ENCODE data around the gene CXorf58. TPM values are rescaled to one million over a fixed set of nuclear protein-coding genes. Genes with fewer than 3 reads are reported as not detected.
"Not testable (repeated sequence)": the region's sequence is repeated elsewhere in the genome, so short reads cannot be mapped to it uniquely, and the experiment has no call there.

CXorf58 gene
- total and polyA plus RNA-seq, 2 of the 8 experiments (the other 6 are each of a cell fraction or from before 2014, with no cell fraction given), result 0.05 TPM; not detected in 1

- H4K5ac ChIP-seq (ENCODE audit: insufficient read length, low read depth, low read length); H3K9me3 ChIP-seq (ENCODE audit: insufficient read depth in 2 of 2, low read depth in 1 of 2, low read length in 1 of 2); H3K14ac ChIP-seq (ENCODE audit: insufficient read length); H3K23ac ChIP-seq (ENCODE audit: insufficient read length); H3K4me1 ChIP-seq (replicated peaks in 1 of 4; ENCODE audit: control insufficient read depth in 3 of 4, insufficient read depth in 4 of 4, low read length in 3 of 4); H2BK20ac ChIP-seq (ENCODE audit: low read length); H3K36me3 ChIP-seq (ENCODE audit: control insufficient read depth in 2 of 4, insufficient read depth in 4 of 4, low read length in 3 of 4); H2BK15ac ChIP-seq (ENCODE audit: low read length); H3K18ac ChIP-seq (ENCODE audit: extremely low read depth, low read length); H3K4me3 ChIP-seq (ENCODE audit: extremely low read depth in 1 of 4, insufficient read depth in 2 of 4, low read depth in 3 of 4, low read length in 4 of 4); H2BK12ac ChIP-seq (ENCODE audit: low read depth, low read length); H3K4me2 ChIP-seq (ENCODE audit: insufficient read depth in 1 of 2, low read depth in 2 of 2, low read length in 2 of 2); H2BK120ac ChIP-seq (replicated peaks; ENCODE audit: low read depth, low read length); FAIRE-seq; H4K91ac ChIP-seq (replicated peaks; ENCODE audit: insufficient read length, low read length); H3K27me3 ChIP-seq (replicated peaks in 1 of 4; ENCODE audit: control insufficient read depth in 3 of 4, extremely low read depth in 1 of 4, insufficient read depth in 3 of 4, low read length in 3 of 4); H3K27ac ChIP-seq (ENCODE audit: low read depth, low read length); H3K23me2 ChIP-seq (ENCODE audit: low read depth, low read length); H2BK5ac ChIP-seq (ENCODE audit: low read depth, low read length); H3K9ac ChIP-seq (replicated peaks in 1 of 4; ENCODE audit: extremely low read depth in 1 of 4, low read depth in 3 of 4, low read length in 3 of 4); POLR2A ChIA-PET (ENCODE audit: partially characterized antibody); H4K20me1 ChIP-seq (replicated peaks in 1 of 2; ENCODE audit: control insufficient read depth in 1 of 2, insufficient read depth in 2 of 2, low read length in 2 of 2); DNase-seq (ENCODE audit: low read depth in 1 of 2, low spot score in 2 of 2); H3K79me1 ChIP-seq (ENCODE audit: low read depth, low read length); H3K4ac ChIP-seq (replicated peaks; ENCODE audit: insufficient read length, low read depth, low read length); H4K8ac ChIP-seq (ENCODE audit: extremely low read depth, insufficient read depth, low read length); H2AK5ac ChIP-seq (ENCODE audit: low read depth, low read length); H3K56ac ChIP-seq (replicated peaks; ENCODE audit: insufficient read length, low read depth, low read length); H2AFZ ChIP-seq (ENCODE audit: low read length): not testable (repeated sequence)
- H3K79me2 ChIP-seq (ENCODE audit: control insufficient read depth in 1 of 2, insufficient read depth in 2 of 2, low read length in 2 of 2), result peaks cover 0 to 13% of the 10 kb centered on the region in 2 experiments; a peak in 2 of 4 replicates
- CTCF ChIA-PET (ENCODE audit: partially characterized antibody), result interaction anchor here (0.6 kb wide), 1 partner anchor 140 kb away, joined by 3 read pairs; no protein-coding TSS in a partner anchor
- 100% methylated on average over 3 of the region's 6 CpGs; no CpG with 5 or more reads in 1 of the 2 experiments for WGBS, 2 experiments (ENCODE audit: extremely low coverage in 1 of 2, insufficient coverage in 1 of 2, insufficient read length in 1 of 2, insufficient replicate concordance in 2 of 2, low coverage in 1 of 2, low lambda C conversion rate in 2 of 2, missing lambda C conversion rate in 1 of 2)
Observed at GRCh38 chrX:23894993-23895392, 12.8 kb upstream of the CXorf58 start.

- H3K23ac ChIP-seq (ENCODE audit: insufficient read length); H3K79me1 ChIP-seq (ENCODE audit: low read depth, low read length); H3K23me2 ChIP-seq (ENCODE audit: low read depth, low read length); H2AFZ ChIP-seq (ENCODE audit: low read length); H2BK12ac ChIP-seq (ENCODE audit: low read depth, low read length); H4K20me1 ChIP-seq (replicated peaks in 1 of 2; ENCODE audit: control insufficient read depth in 1 of 2, insufficient read depth in 2 of 2, low read length in 2 of 2); H3K4me2 ChIP-seq (ENCODE audit: insufficient read depth in 1 of 2, low read depth in 2 of 2, low read length in 2 of 2); H3K36me3 ChIP-seq (ENCODE audit: control insufficient read depth in 2 of 4, insufficient read depth in 4 of 4, low read length in 3 of 4); CTCF ChIA-PET (ENCODE audit: partially characterized antibody); H2BK15ac ChIP-seq (ENCODE audit: low read length); H2BK5ac ChIP-seq (ENCODE audit: low read depth, low read length); FAIRE-seq; H3K27me3 ChIP-seq (replicated peaks in 1 of 4; ENCODE audit: control insufficient read depth in 3 of 4, extremely low read depth in 1 of 4, insufficient read depth in 3 of 4, low read length in 3 of 4); H3K9me3 ChIP-seq (ENCODE audit: insufficient read depth in 2 of 2, low read depth in 1 of 2, low read length in 1 of 2); H3K18ac ChIP-seq (ENCODE audit: extremely low read depth, low read length); H3K9ac ChIP-seq (replicated peaks in 1 of 4; ENCODE audit: extremely low read depth in 1 of 4, low read depth in 3 of 4, low read length in 3 of 4); H3K4me3 ChIP-seq (ENCODE audit: extremely low read depth in 1 of 4, insufficient read depth in 2 of 4, low read depth in 3 of 4, low read length in 4 of 4); H2BK120ac ChIP-seq (replicated peaks; ENCODE audit: low read depth, low read length); DNase-seq (ENCODE audit: low read depth in 1 of 2, low spot score in 2 of 2); H2BK20ac ChIP-seq (ENCODE audit: low read length); H2AK5ac ChIP-seq (ENCODE audit: low read depth, low read length); H4K91ac ChIP-seq (replicated peaks; ENCODE audit: insufficient read length, low read length); H3K56ac ChIP-seq (replicated peaks; ENCODE audit: insufficient read length, low read depth, low read length); H3K14ac ChIP-seq (ENCODE audit: insufficient read length); H3K4ac ChIP-seq (replicated peaks; ENCODE audit: insufficient read length, low read depth, low read length); H4K5ac ChIP-seq (ENCODE audit: insufficient read length, low read depth, low read length); H3K27ac ChIP-seq (ENCODE audit: low read depth, low read length); H3K4me1 ChIP-seq (replicated peaks in 1 of 4; ENCODE audit: control insufficient read depth in 3 of 4, insufficient read depth in 4 of 4, low read length in 3 of 4); H4K8ac ChIP-seq (ENCODE audit: extremely low read depth, insufficient read depth, low read length): not testable (repeated sequence)
- peaks cover 0 to 22% of the 10 kb centered on the region in 2 experiments; a peak in 2 of 4 replicates for H3K79me2 ChIP-seq (ENCODE audit: control insufficient read depth in 1 of 2, insufficient read depth in 2 of 2, low read length in 2 of 2)
- POLR2A ChIA-PET (ENCODE audit: partially characterized antibody), result interaction anchor here (0.6 kb wide), 1 partner anchor 153 kb away, joined by 3 read pairs; the partner anchor contains the start of gene ACOT9
- WGBS, 2 experiments (ENCODE audit: extremely low coverage in 1 of 2, insufficient coverage in 1 of 2, insufficient read length in 1 of 2, insufficient replicate concordance in 2 of 2, low coverage in 1 of 2, low lambda C conversion rate in 2 of 2, missing lambda C conversion rate in 1 of 2), result 88% methylated on average over 2 of the region's 4 CpGs; no CpG with 5 or more reads in 1 of the 2 experiments
Observed at GRCh38 chrX:23896539-23896938, 11.3 kb upstream of the CXorf58 start.
